IPS DF 19.7 (cell line): ENCODE results near the gene CHCHD10.

Experiments used
- DNase-seq: peaks from one replicate; pipeline ENCODE4 v3.0.0-alpha.2; 2013; ENCODE audit warnings: low read depth, low spot score

The CHCHD10 gene

GRCh38 chr22:23787910-23788309 lies 20.1 kb upstream of the CHCHD10 start:
- DNase-seq, result no peak

- DNase-seq, result no peak
These were observed 19.8 kb upstream of the CHCHD10 start for GRCh38 chr22:23787600-23787896.

- DNase-seq, result no peak
These were observed 19.2 kb upstream of the CHCHD10 start, which contains the start of gene SMARCB1 for GRCh38 chr22:23786752-23787599. TSS of gene SMARCB1 (plus strand) at chr22:23786966. CDS start at chr22:23787170, 204 bp downstream.

GRCh38 chr22:23786261-23786710 lies 18.5 kb upstream of the CHCHD10 start:
- no peak for DNase-seq

GRCh38 chr22:23784215-23784732 lies 16.5 kb upstream of the CHCHD10 start:
- DNase-seq, result no peak

- DNase-seq, result no peak
These were observed 15.7 kb upstream of the CHCHD10 start for GRCh38 chr22:23783265-23784150.

GRCh38 chr22:23782703-23783102 lies 14.9 kb upstream of the CHCHD10 start:
- DNase-seq, result no peak

GRCh38 chr22:23782252-23782651 lies 14.5 kb upstream of the CHCHD10 start:
- DNase-seq, result no peak

GRCh38 chr22:23781511-23782183 lies 13.9 kb upstream of the CHCHD10 start:
- DNase-seq, result no peak

GRCh38 chr22:23781065-23781464 lies 13.3 kb upstream of the CHCHD10 start:
- DNase-seq, result no peak

- no peak for DNase-seq
These were observed 12.5 kb upstream of the CHCHD10 start for GRCh38 chr22:23780146-23780748.

GRCh38 chr22:23779731-23780130 lies 12.0 kb upstream of the CHCHD10 start:
- no peak for DNase-seq

- DNase-seq, result no peak
These were observed 11.3 kb upstream of the CHCHD10 start for GRCh38 chr22:23779083-23779482.

- no peak for DNase-seq
These were observed 10.8 kb upstream of the CHCHD10 start for GRCh38 chr22:23778577-23778900.

- no peak for DNase-seq
These were observed 10.2 kb upstream of the CHCHD10 start for GRCh38 chr22:23777776-23778576.

- no peak for DNase-seq
These were observed 8.1 kb upstream of the CHCHD10 start for GRCh38 chr22:23775779-23776375.

- no peak for DNase-seq
These were observed 7.2 kb upstream of the CHCHD10 start for GRCh38 chr22:23774922-23775436.

GRCh38 chr22:23774114-23774921 lies 6.5 kb upstream of the CHCHD10 start:
- no peak for DNase-seq

- DNase-seq, result no peak
These were observed 5.8 kb upstream of the CHCHD10 start for GRCh38 chr22:23773483-23774113.
